ENCODE results near the gene METAP1D. TPM values are rescaled to one million over a fixed set of nuclear protein-coding genes. Genes with fewer than 3 reads are reported as not detected.

The METAP1D gene
- total RNA-seq, 1 experiment from 2014 or later, result 8.6 TPM

DNA sequence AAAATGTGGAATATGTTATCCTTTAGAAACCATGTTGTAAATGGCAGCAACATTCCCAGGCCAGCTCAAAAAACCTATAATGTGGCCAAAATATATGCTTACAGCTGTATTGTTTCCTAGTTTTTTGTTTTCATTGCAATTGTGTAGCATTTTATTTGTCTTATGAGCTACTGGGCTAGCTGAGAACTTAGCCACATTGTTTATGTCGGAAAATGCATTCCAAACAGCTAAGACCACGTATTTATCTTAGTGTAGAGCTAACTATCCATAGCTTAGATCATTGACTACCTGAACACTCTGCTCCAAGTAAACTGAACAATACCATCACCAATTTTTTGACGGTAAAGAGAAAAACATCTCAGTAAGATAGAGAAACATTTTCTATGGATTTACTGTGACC lies 38.4 kb downstream of the METAP1D start:
- H3K9me3 ChIP-seq (ENCODE audit: control insufficient read depth, insufficient read depth, low read depth, low read length), result no peaks in the 10 kb centered on the region
- ATAC-seq, result no peak
- no peaks in the 10 kb centered on the region for H3K36me3 ChIP-seq (ENCODE audit: control insufficient read depth, insufficient read depth, low read length)
- H3K4me1 ChIP-seq (ENCODE audit: control insufficient read depth, insufficient read depth, low read length), result peaks cover 5% of the 10 kb centered on the region
- no peak overlapping the region; the same call in 1 of the 2 replicates for H3K27ac ChIP-seq (ENCODE audit: low read length)
- H3K4me3 ChIP-seq (ENCODE audit: low read depth in 2 of 2, low read length in 2 of 2), result no peak overlapping the region
- CTCF ChIA-PET, result no interaction called here
- intact Hi-C loops (cut with micrococcal nuclease; ENCODE audit: unreplicated experiment) (no loop called here), in situ Hi-C loops (cut with HindIII; ENCODE audit: low pct_unique_long_range_greater_than_20kb, low sequenced_read_pairs) (no loop called here)
- H3K27me3 ChIP-seq (ENCODE audit: control insufficient read depth, insufficient read depth, low read length), result no peaks in the 10 kb centered on the region
- TF ChIP-seq SIN3A (IDR thresholded peaks at IDR 0.05; ENCODE audit: borderline replicate concordance, insufficient read depth, low read depth, low read length) (no peak), POLR2AphosphoS5 (IDR thresholded peaks at IDR 0.05; ENCODE audit: low read depth, low read length) (no peak), TCF7L2 (IDR thresholded peaks at IDR 0.05; ENCODE audit: low read depth, low read length) (no peak)
- TF ChIP-seq, protein P1, sequence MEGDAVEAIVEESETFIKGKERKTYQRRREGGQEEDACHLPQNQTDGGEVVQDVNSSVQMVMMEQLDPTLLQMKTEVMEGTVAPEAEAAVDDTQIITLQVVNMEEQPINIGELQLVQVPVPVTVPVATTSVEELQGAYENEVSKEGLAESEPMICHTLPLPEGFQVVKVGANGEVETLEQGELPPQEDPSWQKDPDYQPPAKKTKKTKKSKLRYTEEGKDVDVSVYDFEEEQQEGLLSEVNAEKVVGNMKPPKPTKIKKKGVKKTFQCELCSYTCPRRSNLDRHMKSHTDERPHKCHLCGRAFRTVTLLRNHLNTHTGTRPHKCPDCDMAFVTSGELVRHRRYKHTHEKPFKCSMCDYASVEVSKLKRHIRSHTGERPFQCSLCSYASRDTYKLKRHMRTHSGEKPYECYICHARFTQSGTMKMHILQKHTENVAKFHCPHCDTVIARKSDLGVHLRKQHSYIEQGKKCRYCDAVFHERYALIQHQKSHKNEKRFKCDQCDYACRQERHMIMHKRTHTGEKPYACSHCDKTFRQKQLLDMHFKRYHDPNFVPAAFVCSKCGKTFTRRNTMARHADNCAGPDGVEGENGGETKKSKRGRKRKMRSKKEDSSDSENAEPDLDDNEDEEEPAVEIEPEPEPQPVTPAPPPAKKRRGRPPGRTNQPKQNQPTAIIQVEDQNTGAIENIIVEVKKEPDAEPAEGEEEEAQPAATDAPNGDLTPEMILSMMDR (IDR thresholded peaks at IDR 0.05), result no peak
- TF ChIP-seq, protein P2, sequence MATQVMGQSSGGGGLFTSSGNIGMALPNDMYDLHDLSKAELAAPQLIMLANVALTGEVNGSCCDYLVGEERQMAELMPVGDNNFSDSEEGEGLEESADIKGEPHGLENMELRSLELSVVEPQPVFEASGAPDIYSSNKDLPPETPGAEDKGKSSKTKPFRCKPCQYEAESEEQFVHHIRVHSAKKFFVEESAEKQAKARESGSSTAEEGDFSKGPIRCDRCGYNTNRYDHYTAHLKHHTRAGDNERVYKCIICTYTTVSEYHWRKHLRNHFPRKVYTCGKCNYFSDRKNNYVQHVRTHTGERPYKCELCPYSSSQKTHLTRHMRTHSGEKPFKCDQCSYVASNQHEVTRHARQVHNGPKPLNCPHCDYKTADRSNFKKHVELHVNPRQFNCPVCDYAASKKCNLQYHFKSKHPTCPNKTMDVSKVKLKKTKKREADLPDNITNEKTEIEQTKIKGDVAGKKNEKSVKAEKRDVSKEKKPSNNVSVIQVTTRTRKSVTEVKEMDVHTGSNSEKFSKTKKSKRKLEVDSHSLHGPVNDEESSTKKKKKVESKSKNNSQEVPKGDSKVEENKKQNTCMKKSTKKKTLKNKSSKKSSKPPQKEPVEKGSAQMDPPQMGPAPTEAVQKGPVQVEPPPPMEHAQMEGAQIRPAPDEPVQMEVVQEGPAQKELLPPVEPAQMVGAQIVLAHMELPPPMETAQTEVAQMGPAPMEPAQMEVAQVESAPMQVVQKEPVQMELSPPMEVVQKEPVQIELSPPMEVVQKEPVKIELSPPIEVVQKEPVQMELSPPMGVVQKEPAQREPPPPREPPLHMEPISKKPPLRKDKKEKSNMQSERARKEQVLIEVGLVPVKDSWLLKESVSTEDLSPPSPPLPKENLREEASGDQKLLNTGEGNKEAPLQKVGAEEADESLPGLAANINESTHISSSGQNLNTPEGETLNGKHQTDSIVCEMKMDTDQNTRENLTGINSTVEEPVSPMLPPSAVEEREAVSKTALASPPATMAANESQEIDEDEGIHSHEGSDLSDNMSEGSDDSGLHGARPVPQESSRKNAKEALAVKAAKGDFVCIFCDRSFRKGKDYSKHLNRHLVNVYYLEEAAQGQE (IDR thresholded peaks at IDR 0.05; ENCODE audit: insufficient read depth in 1 of 2, low read depth in 2 of 2, low read length in 1 of 2), result no peak
- no peak for DNase-seq (ENCODE audit: low read depth, low spot score)
- POLR2A ChIA-PET, result no interaction called here
- BruUV-seq (replicated peaks), result no TSS peak

DNA sequence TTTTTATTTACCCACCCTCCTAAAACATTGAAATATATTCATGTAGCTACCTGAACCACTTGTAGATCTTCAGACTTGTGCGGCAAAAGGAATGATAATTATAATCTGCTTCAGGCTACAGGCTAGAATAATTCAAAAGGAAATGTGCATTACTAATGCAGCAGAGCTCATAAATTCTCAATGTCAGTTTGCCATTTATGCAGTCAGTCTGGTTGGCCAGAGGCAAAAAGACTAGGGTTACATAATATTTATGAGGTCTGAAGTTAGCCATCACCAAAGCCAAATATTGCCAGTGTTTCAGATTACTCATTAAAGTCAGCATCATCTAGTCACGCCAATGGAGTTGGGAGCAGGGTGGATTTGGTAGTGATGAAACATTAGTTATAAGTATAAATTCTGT lies 38.9 kb downstream of the METAP1D start:
- peaks cover 5% of the 10 kb centered on the region for H3K4me1 ChIP-seq (ENCODE audit: control insufficient read depth, insufficient read depth, low read length)
- no peak overlapping the region for H3K27ac ChIP-seq (ENCODE audit: low read length)
- in situ Hi-C loops (cut with HindIII; ENCODE audit: low pct_unique_long_range_greater_than_20kb, low sequenced_read_pairs) (no loop called here), intact Hi-C loops (cut with micrococcal nuclease; ENCODE audit: unreplicated experiment) (no loop called here)
- H3K4me3 ChIP-seq (ENCODE audit: low read depth in 2 of 2, low read length in 2 of 2), result no peak overlapping the region
- CTCF ChIA-PET, result no interaction called here
- H3K36me3 ChIP-seq (ENCODE audit: control insufficient read depth, insufficient read depth, low read length), result no peaks in the 10 kb centered on the region
- TF ChIP-seq POLR2AphosphoS5 (IDR thresholded peaks at IDR 0.05; ENCODE audit: low read depth, low read length), result no peak
- TF ChIP-seq, protein P2 (IDR thresholded peaks at IDR 0.05; ENCODE audit: insufficient read depth in 1 of 2, low read depth in 2 of 2, low read length in 1 of 2), result no peak
- no peak for TF ChIP-seq SIN3A (IDR thresholded peaks at IDR 0.05; ENCODE audit: borderline replicate concordance, insufficient read depth, low read depth, low read length)
- TF ChIP-seq, protein P1 (IDR thresholded peaks at IDR 0.05), result no peak
- TF ChIP-seq TCF7L2 (IDR thresholded peaks at IDR 0.05; ENCODE audit: low read depth, low read length), result no peak
- ATAC-seq, result no peak
- no TSS peak for BruUV-seq (replicated peaks)
- H3K9me3 ChIP-seq (ENCODE audit: control insufficient read depth, insufficient read depth, low read depth, low read length), result no peaks in the 10 kb centered on the region
- no peaks in the 10 kb centered on the region for H3K27me3 ChIP-seq (ENCODE audit: control insufficient read depth, insufficient read depth, low read length)
- DNase-seq (ENCODE audit: low read depth, low spot score), result no peak
- POLR2A ChIA-PET, result no interaction called here

Measured in Panc1 (cell line).